Measurements from ENCODE around the gene SRXN1.

SRXN1 gene

GRCh38 chr20:598133-598850, 54.7 kb downstream of the SRXN1 start:
- TF ChIP-seq, protein P1, sequence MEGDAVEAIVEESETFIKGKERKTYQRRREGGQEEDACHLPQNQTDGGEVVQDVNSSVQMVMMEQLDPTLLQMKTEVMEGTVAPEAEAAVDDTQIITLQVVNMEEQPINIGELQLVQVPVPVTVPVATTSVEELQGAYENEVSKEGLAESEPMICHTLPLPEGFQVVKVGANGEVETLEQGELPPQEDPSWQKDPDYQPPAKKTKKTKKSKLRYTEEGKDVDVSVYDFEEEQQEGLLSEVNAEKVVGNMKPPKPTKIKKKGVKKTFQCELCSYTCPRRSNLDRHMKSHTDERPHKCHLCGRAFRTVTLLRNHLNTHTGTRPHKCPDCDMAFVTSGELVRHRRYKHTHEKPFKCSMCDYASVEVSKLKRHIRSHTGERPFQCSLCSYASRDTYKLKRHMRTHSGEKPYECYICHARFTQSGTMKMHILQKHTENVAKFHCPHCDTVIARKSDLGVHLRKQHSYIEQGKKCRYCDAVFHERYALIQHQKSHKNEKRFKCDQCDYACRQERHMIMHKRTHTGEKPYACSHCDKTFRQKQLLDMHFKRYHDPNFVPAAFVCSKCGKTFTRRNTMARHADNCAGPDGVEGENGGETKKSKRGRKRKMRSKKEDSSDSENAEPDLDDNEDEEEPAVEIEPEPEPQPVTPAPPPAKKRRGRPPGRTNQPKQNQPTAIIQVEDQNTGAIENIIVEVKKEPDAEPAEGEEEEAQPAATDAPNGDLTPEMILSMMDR (conservative IDR thresholded peaks at IDR 0.05; ENCODE audit: control insufficient read depth, insufficient read depth, low read depth, low read length) = no peak
- no peak overlapping the region for H3K4me3 ChIP-seq (ENCODE audit: control insufficient read depth, low read depth, low read length)
- DNase-seq (ENCODE audit: low read depth) = no peak

GRCh38 chr20:597560-597959, 55.4 kb downstream of the SRXN1 start:
- TF ChIP-seq, protein P1 (conservative IDR thresholded peaks at IDR 0.05; ENCODE audit: control insufficient read depth, insufficient read depth, low read depth, low read length) = no peak
- no peak overlapping the region for H3K4me3 ChIP-seq (ENCODE audit: control insufficient read depth, low read depth, low read length)
- DNase-seq (ENCODE audit: low read depth) = no peak

All from fibroblast of mammary gland (primary cell).